H1 (cell line): ENCODE results near the gene ADORA1. TPM values are rescaled to one million over a fixed set of nuclear protein-coding genes. Genes with fewer than 3 reads are reported as not detected.

Experiments
- CBX8 ChIP-seq: fragments of 300-800, 300-1000 bp; sonication (generic); IDR thresholded peaks from 2 replicates; pipeline ENCODE4 v1.7.1; 2016; ENCODE audit warnings: low read depth, low read length, borderline replicate concordance
- CHD7 ChIP-seq: fragments of 300-600 bp; sonication (generic); IDR thresholded peaks from 2 replicates; pipeline ENCODE4 v1.7.1; 2012; ENCODE audit warnings: low read length, moderate library complexity, mild to moderate bottlenecking, inconsistent platforms; ENCODE audit not compliant: insufficient replicate concordance
- NANOG ChIP-seq: IDR thresholded peaks from 2 replicates; pipeline ENCODE4 v1.6.1; 2011; ENCODE audit warnings: low read length, low read depth, mild to moderate bottlenecking, inconsistent platforms; ENCODE audit not compliant: insufficient read depth, poor library complexity, severe bottlenecking
- SP2 ChIP-seq: IDR thresholded peaks from 2 replicates; pipeline ENCODE4 v1.6.1; 2012; ENCODE audit warnings: mild to moderate bottlenecking, low read length, inconsistent platforms
- polyA plus RNA-seq, 7 experiments: library from polyadenylated mRNA; depleted of rRNA in 3 of 7; stranded (reverse) in 5 of 7; unstranded in 2 of 7; fragments of >200 nt in 5 of 7; fragments of 200-250 nt in 2 of 7; gene quantifications; 1 replicate in 5 of 7; 2 replicates in 1 of 7; 4 replicates in 1 of 7; pipeline versions ENCODE4 v1.2.1 to v1.2.3, GENCODE V29; 2011 to 2013; ENCODE audit warnings: missing spikeins in 2 of 7, mixed read lengths in 2 of 7
- total RNA-seq: library from RNA; stranded (reverse); fragmentation: NEBNext Ultra II Directional; extraction: Animal tissue kit (Norgen Biotek cat#: 25700); gene quantifications from 2 replicates; pipeline ENCODE4 v1.2.1, GENCODE V29; 2021

ADORA1 gene
- total and polyA plus RNA-seq, 2 of the 8 experiments (the other 6 are each of a cell fraction or from before 2014, with no cell fraction given): 3.3 to 6.7 TPM

GRCh38 chr1:203120325-203121153, 7.0 kb upstream of the ADORA1 start (continued):
- TF ChIP-seq CHD7 (no peak), CBX8 (no peak), NANOG (no peak), SP2 (no peak)
